OCI-LY3 (cell line): ENCODE data around the gene DHRS7.

Source experiments
- H2AFZ ChIP-seq: fragments of 200-600, 300-600 bp; shearing (Covaris generic); 2 replicates; pipeline ENCODE4 v1.6.0; 2014; ENCODE audit warnings: antibody characterized with exemption, low read depth, low read length
- H3K27ac ChIP-seq: fragments of 200-600, 300-600 bp; sonication (generic); 2 replicates; pipeline ENCODE4 v1.5.1; 2014; ENCODE audit warnings: mild to moderate bottlenecking, low read length, moderate library complexity, mixed read lengths
- H3K27me3 ChIP-seq: fragments of 200-600, 300-600 bp; sonication (generic); 2 replicates; pipeline ENCODE4 v1.6.1; 2014; ENCODE audit warnings: low read depth, low read length, mixed read lengths
- H3K36me3 ChIP-seq: fragments of 200-600, 300-600 bp; sonication (generic); replicated peaks from 2 replicates; pipeline ENCODE3; 2014; ENCODE audit warnings: low read depth, low read length, mixed read lengths
- H3K4me1 ChIP-seq: fragments of 300-600, 200-600 bp; sonication (generic); 2 replicates; pipeline ENCODE4 v1.6.1; 2014; ENCODE audit warnings: low read length, mixed read lengths
- H3K4me2 ChIP-seq: fragments of 200-600, 300-600 bp; sonication (generic); 2 replicates; pipeline ENCODE4 v1.6.1; 2014; ENCODE audit warnings: low read length, mixed read lengths
- H3K4me3 ChIP-seq: fragments of 300-600, 200-600 bp; sonication (generic); 2 replicates; pipeline ENCODE4 v1.5.1; 2014; ENCODE audit warnings: antibody characterized with exemption, mild to moderate bottlenecking, low read length, moderate library complexity
- H3K79me2 ChIP-seq: fragments of 300-600, 200-600 bp; shearing (Covaris generic); 2 replicates; pipeline ENCODE4 v1.6.1; 2014; ENCODE audit warnings: mild to moderate bottlenecking, low read length, mixed read lengths
- H3K9ac ChIP-seq: fragments of 300-600, 200-600 bp; shearing (Covaris generic); 2 replicates; pipeline ENCODE4 v1.6.0; 2014; ENCODE audit warnings: mild to moderate bottlenecking, low read length, moderate library complexity
- H3K9me3 ChIP-seq: fragments of 200-600, 300-600 bp; shearing (Covaris generic); 2 replicates; pipeline ENCODE4 v1.6.1; 2014; ENCODE audit warnings: low read length, mixed read lengths; ENCODE audit not compliant: insufficient read depth
- H4K20me1 ChIP-seq: fragments of 200-600, 300-600 bp; sonication (generic); 2 replicates; pipeline ENCODE4 v1.6.1; 2016; ENCODE audit warnings: low read length, mixed read lengths; ENCODE audit not compliant: insufficient read depth
- EZH2phosphoT487 ChIP-seq: fragments of 200-600 bp; shearing (Covaris generic); IDR thresholded peaks from 2 replicates; pipeline ENCODE4 v1.6.1; 2018; ENCODE audit warnings: antibody characterized with exemption, mixed run types, low read depth
- TF ChIP-seq, protein P1 (sequence below): fragments of 200-600, 300-600 bp; sonication (generic); IDR thresholded peaks from 2 replicates; pipeline ENCODE4 v1.5.1; 2014; ENCODE audit warnings: antibody characterized with exemption, low read length, low read depth

DHRS7 gene

DNA sequence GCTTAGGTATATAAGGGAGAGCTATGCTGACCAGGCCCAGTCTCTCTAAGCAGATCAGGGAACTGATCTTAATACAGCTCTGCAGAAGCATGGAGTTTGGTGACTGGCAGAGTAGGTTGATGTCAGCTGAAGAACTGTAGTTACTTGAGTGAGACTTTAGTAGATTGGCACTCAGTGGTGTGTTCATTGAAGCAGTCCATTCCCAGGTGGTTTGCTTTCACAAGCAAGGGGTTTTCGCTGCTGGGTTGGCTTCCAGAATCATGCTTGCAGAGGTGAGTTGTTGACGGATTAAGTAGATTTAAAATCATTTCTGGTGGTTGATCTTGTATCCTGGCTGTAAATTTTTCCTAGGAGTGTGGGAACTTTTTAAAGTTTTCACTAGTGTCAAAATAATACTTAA lies 6.5 kb upstream of the DHRS7 start:
- H3K4me1 ChIP-seq = peaks cover 11% of the 10 kb centered on the region
- H3K27ac ChIP-seq = no peak overlapping the region

DNA sequence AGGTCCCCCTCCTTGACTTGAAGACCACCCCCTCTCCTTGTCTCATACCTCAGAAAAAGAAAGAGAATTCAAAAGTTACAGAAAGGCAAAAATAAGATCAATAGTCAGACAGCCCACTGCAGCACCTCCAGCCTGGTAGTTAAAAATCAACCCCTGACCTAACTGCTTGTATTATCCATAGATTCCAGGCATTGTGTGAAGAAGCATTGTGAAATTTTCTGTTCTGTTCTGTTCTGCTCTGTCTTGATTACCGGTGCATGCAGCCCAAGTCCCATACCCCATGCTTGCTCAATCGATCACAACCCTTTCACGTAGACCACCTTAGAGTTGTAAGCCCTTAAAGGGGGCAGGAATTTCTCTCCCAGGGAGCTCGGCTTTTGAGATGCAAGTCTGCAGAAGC lies 5.8 kb upstream of the DHRS7 start:
- no peaks in the 10 kb centered on the region for H3K9me3 ChIP-seq
- no peak overlapping the region for H3K9ac ChIP-seq
- H3K4me3 ChIP-seq = no peak overlapping the region
- H3K36me3 ChIP-seq = no peaks in the 10 kb centered on the region
- peaks cover 15% of the 10 kb centered on the region for H3K4me1 ChIP-seq
- no peaks in the 10 kb centered on the region for H3K27me3 ChIP-seq
- no peak overlapping the region for H2AFZ ChIP-seq
- H3K27ac ChIP-seq = no peak overlapping the region
- H3K79me2 ChIP-seq = no peaks in the 10 kb centered on the region
- H3K4me2 ChIP-seq = no peak overlapping the region
- TF ChIP-seq, protein P1, sequence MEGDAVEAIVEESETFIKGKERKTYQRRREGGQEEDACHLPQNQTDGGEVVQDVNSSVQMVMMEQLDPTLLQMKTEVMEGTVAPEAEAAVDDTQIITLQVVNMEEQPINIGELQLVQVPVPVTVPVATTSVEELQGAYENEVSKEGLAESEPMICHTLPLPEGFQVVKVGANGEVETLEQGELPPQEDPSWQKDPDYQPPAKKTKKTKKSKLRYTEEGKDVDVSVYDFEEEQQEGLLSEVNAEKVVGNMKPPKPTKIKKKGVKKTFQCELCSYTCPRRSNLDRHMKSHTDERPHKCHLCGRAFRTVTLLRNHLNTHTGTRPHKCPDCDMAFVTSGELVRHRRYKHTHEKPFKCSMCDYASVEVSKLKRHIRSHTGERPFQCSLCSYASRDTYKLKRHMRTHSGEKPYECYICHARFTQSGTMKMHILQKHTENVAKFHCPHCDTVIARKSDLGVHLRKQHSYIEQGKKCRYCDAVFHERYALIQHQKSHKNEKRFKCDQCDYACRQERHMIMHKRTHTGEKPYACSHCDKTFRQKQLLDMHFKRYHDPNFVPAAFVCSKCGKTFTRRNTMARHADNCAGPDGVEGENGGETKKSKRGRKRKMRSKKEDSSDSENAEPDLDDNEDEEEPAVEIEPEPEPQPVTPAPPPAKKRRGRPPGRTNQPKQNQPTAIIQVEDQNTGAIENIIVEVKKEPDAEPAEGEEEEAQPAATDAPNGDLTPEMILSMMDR = no peak
- TF ChIP-seq EZH2phosphoT487 = no peak
- H4K20me1 ChIP-seq = no peaks in the 10 kb centered on the region

More for the DNA sequence above, 6.5 kb upstream of the DHRS7 start:
- no peak overlapping the region for H3K9ac ChIP-seq
- no peaks in the 10 kb centered on the region for H3K27me3 ChIP-seq
- no peak overlapping the region for H3K4me3 ChIP-seq
- no peak for TF ChIP-seq EZH2phosphoT487
- TF ChIP-seq, protein P1 = no peak
- no peak overlapping the region for H2AFZ ChIP-seq
- H3K36me3 ChIP-seq = no peaks in the 10 kb centered on the region
- no peaks in the 10 kb centered on the region for H4K20me1 ChIP-seq
- H3K79me2 ChIP-seq = no peaks in the 10 kb centered on the region
- no peak overlapping the region for H3K4me2 ChIP-seq
- H3K9me3 ChIP-seq = no peaks in the 10 kb centered on the region

DNA sequence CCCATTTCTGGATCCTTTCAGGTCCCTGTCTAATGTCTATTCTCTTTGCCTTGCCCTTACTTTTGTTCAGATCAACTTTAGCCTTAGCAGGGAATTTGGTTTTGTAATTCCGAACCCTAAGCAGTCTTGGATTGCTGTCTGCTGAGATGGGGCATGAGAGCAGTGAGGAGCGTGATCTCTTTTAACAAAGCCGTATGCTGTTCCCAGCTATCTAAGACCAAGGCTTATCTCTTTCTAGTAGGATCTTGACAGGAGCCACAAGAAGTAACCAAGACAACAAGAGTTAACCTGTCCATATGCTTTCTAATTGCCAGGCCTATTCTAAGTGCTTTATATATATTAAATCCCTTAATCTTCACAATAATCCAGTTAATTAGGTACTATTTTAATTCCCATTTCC lies 4.5 kb upstream of the DHRS7 start:
- Histone ChIP-seq H3K9me3 (no peaks in the 10 kb centered on the region), H3K27ac (no peak overlapping the region), H2AFZ (no peak overlapping the region), H3K4me2 (no peak overlapping the region), H3K4me1 (peaks cover 8% of the 10 kb centered on the region), H4K20me1 (no peaks in the 10 kb centered on the region), H3K4me3 (no peak overlapping the region), H3K79me2 (no peaks in the 10 kb centered on the region), H3K27me3 (no peaks in the 10 kb centered on the region), H3K36me3 (no peaks in the 10 kb centered on the region), H3K9ac (no peak overlapping the region)
- TF ChIP-seq, protein P1 = no peak
- TF ChIP-seq EZH2phosphoT487 = no peak

- no peaks in the 10 kb centered on the region for H3K9me3 ChIP-seq
- H3K27ac ChIP-seq = no peak overlapping the region
- H3K4me1 ChIP-seq = peaks cover 17% of the 10 kb centered on the region
- peak overlapping the region; percentile 91 for H3K4me2 ChIP-seq
- TF ChIP-seq EZH2phosphoT487 = no peak
- TF ChIP-seq, protein P1 = no peak
- no peaks in the 10 kb centered on the region for H4K20me1 ChIP-seq
- peak overlapping the region; percentile 93; the same call in 1 of the 2 replicates for H3K4me3 ChIP-seq
- no peaks in the 10 kb centered on the region for H3K27me3 ChIP-seq
- peak overlapping the region; percentile 75 for H2AFZ ChIP-seq
- H3K9ac ChIP-seq = peak overlapping the region; percentile 75; the same call in 1 of the 2 replicates
- no peaks in the 10 kb centered on the region for H3K36me3 ChIP-seq
- no peaks in the 10 kb centered on the region for H3K79me2 ChIP-seq
These were observed 944 bp upstream of the DHRS7 start for GRCh38 chr14:60166142-60166541.
